B cell (primary cell): Measurements from ENCODE around the gene CLEC1B. TPM values are rescaled to one million over a fixed set of nuclear protein-coding genes. Genes with fewer than 3 reads are reported as not detected.

Experiments
- ATAC-seq: fragments of 200-7000 bp; cut with Tn5 transposase; one replicate; pipeline ENCODE4 v1.10.0; 2021; ENCODE audit warnings: low read depth, mild to moderate bottlenecking, moderate number of reproducible peaks, moderate library complexity
- CTCF ChIA-PET: fragments of 350-600 bp; sonication (Branson Sonifier 250); formaldehyde crosslinking; loops from one replicate; lab custom pipeline; 2021; ENCODE audit warnings: antibody characterized with exemption, inconsistent platforms; lab: Charles Lee
- POLR2A ChIA-PET: fragments of 350-600 bp; sonication (Branson Sonifier 250); formaldehyde crosslinking; loops from one replicate; lab custom pipeline; 2021; ENCODE audit warnings: antibody characterized with exemption; lab: Charles Lee
- DNase-seq: peaks from one replicate; pipeline ENCODE4 v3.0.0; 2013
- H2AFZ ChIP-seq: 2 replicates; pipeline ENCODE4 v1.6.1; 2012; ENCODE audit warnings: mild to moderate bottlenecking, low read depth, low read length; ENCODE audit not compliant: insufficient read depth, poor library complexity, severe bottlenecking
- H3K27ac ChIP-seq, 2 donors: 1 replicate in 1 of 2; 2 replicates in 1 of 2; pipeline ENCODE4 v1.5.1; 2012 to 2013; ENCODE audit warnings: low read length in 2 of 2, mild to moderate bottlenecking in 2 of 2, moderate library complexity in 1 of 2
- H3K27me3 ChIP-seq, 4 experiments: fragments of 200-600 bp in 1 of 4; sonication (generic) in 1 of 4; replicated peaks in 1 of 4; 1 replicate in 2 of 4; 2 replicates in 2 of 4; pipeline versions ENCODE4 v1.6.1 to v1.7.0; 2013 to 2016; ENCODE audit warnings: low read length in 3 of 4, mild to moderate bottlenecking in 2 of 4, mixed read lengths in 1 of 4, moderate library complexity in 1 of 4; ENCODE audit not compliant: insufficient read depth in 4 of 4, control insufficient read depth in 3 of 4; ENCODE audit errors: control extremely low read depth in 1 of 4
- H3K36me3 ChIP-seq, 2 experiments: replicated peaks in 1 of 2; 1 replicate in 1 of 2; 2 replicates in 1 of 2; pipeline versions ENCODE4 v1.6.1 to v1.7.1; 2013; ENCODE audit warnings: low read length in 1 of 2; ENCODE audit not compliant: insufficient read depth in 2 of 2, control insufficient read depth in 1 of 2; ENCODE audit errors: control extremely low read depth in 1 of 2, extremely low read depth in 1 of 2
- H3K4me1 ChIP-seq, 2 donors: fragments of 200-600 bp in 1 of 2; sonication (generic) in 1 of 2; 1 replicate in 1 of 2; 2 replicates in 1 of 2; pipeline versions ENCODE4 v1.5.1 to v1.6.1; 2013 to 2017; ENCODE audit warnings: low read length in 2 of 2; ENCODE audit not compliant: control insufficient read depth in 2 of 2, insufficient read depth in 2 of 2
- H3K4me2 ChIP-seq: replicated peaks from 2 replicates; pipeline ENCODE3; 2012; ENCODE audit warnings: mild to moderate bottlenecking, low read depth, low read length; ENCODE audit not compliant: poor library complexity, severe bottlenecking
- H3K4me3 ChIP-seq, 5 experiments: fragments of 200-600 bp in 1 of 5; sonication (generic) in 1 of 5; 1 replicate in 3 of 5; 2 replicates in 2 of 5; pipeline versions ENCODE4 v1.5.1 to v1.7.0; 2011 to 2016; ENCODE audit warnings: low read length in 4 of 5, mild to moderate bottlenecking in 4 of 5, low read depth in 2 of 5, control low read depth in 1 of 5, moderate library complexity in 1 of 5; ENCODE audit not compliant: insufficient read depth in 1 of 5; ENCODE audit errors: control extremely low read depth in 1 of 5, extremely low read depth in 1 of 5
- H3K79me2 ChIP-seq: fragments of 200-600 bp; sonication (generic); one replicate; pipeline ENCODE4 v1.6.0; 2016; ENCODE audit warnings: low read length; ENCODE audit not compliant: control insufficient read depth, insufficient read depth
- H3K9ac ChIP-seq: fragments of 200-600 bp; sonication (generic); 2 replicates; pipeline ENCODE4 v1.6.1; 2017; ENCODE audit warnings: mild to moderate bottlenecking, low read length, moderate library complexity
- H3K9me3 ChIP-seq, 3 donors: one replicate each; pipeline versions ENCODE4 v1.6.1 to v1.7.1; 2013; ENCODE audit warnings: low read length in 2 of 3; ENCODE audit not compliant: control insufficient read depth in 2 of 3, insufficient read depth in 1 of 3; ENCODE audit errors: control extremely low read depth in 1 of 3
- H4K20me1 ChIP-seq: 2 replicates; pipeline ENCODE4 v1.6.0; 2012; ENCODE audit warnings: mild to moderate bottlenecking, low read length; ENCODE audit not compliant: insufficient read depth, control insufficient read depth, poor library complexity, severe bottlenecking
- H3K27ac Mint-ChIP-seq: one replicate; pipeline ENCODE4 v1.8.0; 2021; ENCODE audit warnings: mixed read lengths
- H3K27me3 Mint-ChIP-seq: one replicate; pipeline ENCODE4 v1.8.0; 2021; ENCODE audit warnings: mixed read lengths
- H3K4me1 Mint-ChIP-seq: one replicate; pipeline ENCODE4 v1.8.0; 2021; ENCODE audit warnings: mixed read lengths
- H3K4me3 Mint-ChIP-seq: one replicate; pipeline ENCODE4 v1.8.0; 2021; ENCODE audit warnings: mixed read lengths
- H3K9me3 Mint-ChIP-seq: one replicate; pipeline ENCODE4 v1.8.0; 2022; ENCODE audit warnings: mixed read lengths; ENCODE audit not compliant: insufficient read depth
- CTCF ChIP-seq: fragments of 200-600 bp; IDR thresholded peaks from one replicate; pipeline ENCODE4 v1.8.0; 2022; ENCODE audit warnings: antibody characterized with exemption, mild to moderate bottlenecking
- EZH2 ChIP-seq: IDR thresholded peaks from 2 replicates; pipeline ENCODE4 v1.6.1; 2012; ENCODE audit warnings: borderline replicate concordance, low read depth, mild to moderate bottlenecking, moderate library complexity, low read length; ENCODE audit not compliant: insufficient read depth, poor library complexity, severe bottlenecking
- WGBS: methylation state at CpG from one replicate; pipeline ENCODE4 v1.1.5; 2013; ENCODE audit warnings: missing lambda C conversion rate; ENCODE audit not compliant: insufficient coverage; 5-methylcytosine and 5-hydroxymethylcytosine counted together
- intact Hi-C: fragments of 100-400 bp; cut with micrococcal nuclease; formaldehyde crosslinking; loops from one replicate; pipeline ENCODE4 v1.10.0; 2022
- polyA plus RNA-seq: library from polyadenylated mRNA; depleted of rRNA; stranded (reverse); fragments of >200 nt; gene quantifications from 2 replicates; pipeline ENCODE4 v1.2.3, GENCODE V29; 2012
- total RNA-seq, 2 donors: library from RNA; stranded (reverse); fragments of 120-200 nt in 1 of 2; gene quantifications; 1 replicate in 1 of 2; 2 replicates in 1 of 2; pipeline versions ENCODE4 v1.2.3 to v1.2.4, GENCODE V29; 2013 to 2022

Gene CLEC1B
- total and polyA plus RNA-seq, 2 donors (not counting 1 experiment from before 2014, with no cell fraction given) = not detected

GRCh38 chr12:9947674-9948073 is 51.2 kb downstream of the CLEC1B start:
- H3K27me3 Mint-ChIP-seq = peaks cover 7% of the 10 kb centered on the region
- H3K79me2 ChIP-seq = no peaks in the 10 kb centered on the region
- intact Hi-C loops = no loop called here
- CTCF ChIA-PET = interaction anchor here (1.6 kb wide), 1 partner anchor 190 kb away, joined by 3 read pairs; no protein-coding TSS in a partner anchor
- H3K27ac ChIP-seq = no peak overlapping the region
- no peaks in the 10 kb centered on the region for H3K36me3 ChIP-seq
- peak overlapping the region; percentile 58 for H3K4me2 ChIP-seq
- H3K9me3 ChIP-seq = peaks cover 0 to 4% (median 0%) of the 10 kb centered on the region in 3 donors
- WGBS = 100% methylated on average over 1 of the region's 3 CpGs
- no peak overlapping the region for H3K9ac ChIP-seq
- no peak overlapping the region for H2AFZ ChIP-seq
- H4K20me1 ChIP-seq = no peaks in the 10 kb centered on the region
- DNase-seq (peak; percentile 64), ATAC-seq (no peak)
- H3K4me3 Mint-ChIP-seq = peak overlapping the region; percentile 46
- peaks cover 45 to 47% of the 10 kb centered on the region in 2 donors for H3K4me1 ChIP-seq
- TF ChIP-seq EZH2 = no peak
- TF ChIP-seq CTCF = no peak
- H3K4me3 ChIP-seq = peak overlapping the region in 1 of 5 experiments; percentile 14
- POLR2A ChIA-PET = no interaction called here
- peak overlapping the region; percentile 64 for H3K27ac Mint-ChIP-seq
- H3K27me3 ChIP-seq = peaks cover 0 to 7% (median 0%) of the 10 kb centered on the region in 4 experiments
- H3K4me1 Mint-ChIP-seq = peaks cover 53% of the 10 kb centered on the region
- no peaks in the 10 kb centered on the region for H3K9me3 Mint-ChIP-seq

GRCh38 chr12:9944391-9944790 is 54.5 kb downstream of the CLEC1B start:
- no peak overlapping the region for H3K9ac ChIP-seq
- 0% methylated on average over 1 of the region's 2 CpGs for WGBS
- H3K27me3 Mint-ChIP-seq = peaks cover 12% of the 10 kb centered on the region
- CTCF ChIA-PET = interaction anchor here (0.7 to 1.3 kb wide), 3 partner anchors 66 to 199 kb away, joined by 3 to 4 read pairs (median 3); partner anchors contain the start of gene CLEC12B
- H3K27ac Mint-ChIP-seq = no peak overlapping the region
- H3K4me2 ChIP-seq = peak overlapping the region; percentile 26
- no peaks in the 10 kb centered on the region for H3K79me2 ChIP-seq
- H3K4me3 Mint-ChIP-seq = no peak overlapping the region
- intact Hi-C loops = loop anchor here (5.0 kb wide), 2 partner anchors 63 to 192 kb away; no protein-coding TSS in a partner anchor
- H3K27ac ChIP-seq = no peak overlapping the region
- H3K4me3 ChIP-seq = no peak overlapping the region
- H2AFZ ChIP-seq = no peak overlapping the region
- no peaks in the 10 kb centered on the region for H4K20me1 ChIP-seq
- H3K36me3 ChIP-seq = no peaks in the 10 kb centered on the region
- no peaks in the 10 kb centered on the region for H3K9me3 Mint-ChIP-seq
- POLR2A ChIA-PET = no interaction called here
- ATAC-seq (no peak), DNase-seq (no peak)
- H3K27me3 ChIP-seq = peaks cover 0 to 7% (median 0%) of the 10 kb centered on the region in 4 experiments
- peaks cover 29 to 37% of the 10 kb centered on the region in 2 donors for H3K4me1 ChIP-seq
- peaks cover 0 to 4% (median 0%) of the 10 kb centered on the region in 3 donors for H3K9me3 ChIP-seq
- peaks cover 37% of the 10 kb centered on the region for H3K4me1 Mint-ChIP-seq
- no peak for TF ChIP-seq EZH2
- TF ChIP-seq CTCF = no peak
